Measurements from ENCODE around the gene SDC3. TPM values are rescaled to one million over a fixed set of nuclear protein-coding genes. Genes with fewer than 3 reads are reported as not detected.

SDC3 gene
- total RNA-seq, 2 donors from 2014 or later = 94.1 to 143 TPM

- Histone ChIP-seq H3K36me3 (ENCODE audit: control insufficient read depth, insufficient read depth, low read length) (no peaks in the 10 kb centered on the region), H3K9me3 (ENCODE audit: control insufficient read depth, low read length) (no peaks in the 10 kb centered on the region), H3K27ac (ENCODE audit: low read depth, low read length) (peak overlapping the region; percentile 41), H3K27me3 (ENCODE audit: control insufficient read depth, insufficient read depth, low read length, poor library complexity, severe bottlenecking) (no peaks in the 10 kb centered on the region), H3K4me3 (ENCODE audit: low read length) (no peak overlapping the region), H3K9ac (ENCODE audit: extremely low read depth, low read length, poor library complexity, severe bottlenecking) (peak overlapping the region; percentile 15), H3K4me1 (ENCODE audit: control insufficient read depth, insufficient read depth, low read length) (peaks cover 3% of the 10 kb centered on the region)
- Mint-ChIP-seq H3K4me1 (peaks cover 34% of the 10 kb centered on the region), H3K4me3 (no peak overlapping the region), H3K36me3 (ENCODE audit: low read depth) (peaks cover 3% of the 10 kb centered on the region), H3K27ac (peak overlapping the region; percentile 53), H3K9me3 (no peaks in the 10 kb centered on the region), H3K27me3 (ENCODE audit: insufficient read depth) (no peaks in the 10 kb centered on the region)
- whole genome bisulfite sequencing, 2 experiments (ENCODE audit: insufficient coverage in 1 of 2, insufficient read length in 1 of 2) = 47 to 54% methylated on average over 4 to 6 of the region's 6 CpGs
- DNase-seq = no peak
- TF ChIP-seq CTCF (conservative IDR thresholded peaks at IDR 0.05) = no peak
These were observed 12.5 kb downstream of the SDC3 start for GRCh38 chr1:30895944-30896660.

GRCh38 chr1:30895382-30895943 lies 13.1 kb downstream of the SDC3 start:
- H3K36me3 ChIP-seq (ENCODE audit: control insufficient read depth, insufficient read depth, low read length) = no peaks in the 10 kb centered on the region
- no peaks in the 10 kb centered on the region for H3K27me3 ChIP-seq (ENCODE audit: control insufficient read depth, insufficient read depth, low read length, poor library complexity, severe bottlenecking)
- DNase-seq = no peak
- no peak overlapping the region for H3K4me3 ChIP-seq (ENCODE audit: low read length)
- no peak overlapping the region for H3K27ac ChIP-seq (ENCODE audit: low read depth, low read length)
- H3K27ac Mint-ChIP-seq = peak overlapping the region; percentile 64
- no peaks in the 10 kb centered on the region for H3K9me3 ChIP-seq (ENCODE audit: control insufficient read depth, low read length)
- no peak overlapping the region for H3K4me3 Mint-ChIP-seq
- no peaks in the 10 kb centered on the region for H3K9me3 Mint-ChIP-seq
- H3K4me1 ChIP-seq (ENCODE audit: control insufficient read depth, insufficient read depth, low read length) = peaks cover 3% of the 10 kb centered on the region
- peaks cover 34% of the 10 kb centered on the region for H3K4me1 Mint-ChIP-seq
- H3K9ac ChIP-seq (ENCODE audit: extremely low read depth, low read length, poor library complexity, severe bottlenecking) = no peak overlapping the region
- peaks cover 3% of the 10 kb centered on the region for H3K36me3 Mint-ChIP-seq (ENCODE audit: low read depth)
- H3K27me3 Mint-ChIP-seq (ENCODE audit: insufficient read depth) = no peaks in the 10 kb centered on the region
- 73 to 79% methylated on average over 5 to 6 of the region's 6 CpGs for WGBS, 2 experiments (ENCODE audit: insufficient coverage in 1 of 2, insufficient read length in 1 of 2)
- TF ChIP-seq CTCF (conservative IDR thresholded peaks at IDR 0.05) = no peak

GRCh38 chr1:30894508-30894973 lies 14.0 kb downstream of the SDC3 start:
- Histone ChIP-seq H3K27me3 (ENCODE audit: control insufficient read depth, insufficient read depth, low read length, poor library complexity, severe bottlenecking) (no peaks in the 10 kb centered on the region), H3K27ac (ENCODE audit: low read depth, low read length) (no peak overlapping the region), H3K9ac (ENCODE audit: extremely low read depth, low read length, poor library complexity, severe bottlenecking) (no peak overlapping the region), H3K9me3 (ENCODE audit: control insufficient read depth, low read length) (no peaks in the 10 kb centered on the region), H3K36me3 (ENCODE audit: control insufficient read depth, insufficient read depth, low read length) (no peaks in the 10 kb centered on the region), H3K4me1 (ENCODE audit: control insufficient read depth, insufficient read depth, low read length) (peaks cover 3% of the 10 kb centered on the region), H3K4me3 (ENCODE audit: low read length) (no peak overlapping the region)
- no peak for TF ChIP-seq CTCF (conservative IDR thresholded peaks at IDR 0.05)
- WGBS, 2 experiments (ENCODE audit: insufficient coverage in 1 of 2, insufficient read length in 1 of 2) = 77 to 92% methylated on average over 2 to 7 of the region's 7 CpGs
- Mint-ChIP-seq H3K27me3 (ENCODE audit: insufficient read depth) (no peaks in the 10 kb centered on the region), H3K4me3 (no peak overlapping the region), H3K4me1 (peaks cover 34% of the 10 kb centered on the region), H3K36me3 (ENCODE audit: low read depth) (peaks cover 2% of the 10 kb centered on the region), H3K9me3 (no peaks in the 10 kb centered on the region), H3K27ac (no peak overlapping the region)
- DNase-seq = no peak

Measured in endodermal cell (in vitro differentiated cells).